ENCODE results near the gene PTPRH.

GRCh38 chr19:55226788-55227187 is 17.5 kb upstream of the PTPRH start:
- TF ChIP-seq CTCF (conservative IDR thresholded peaks at IDR 0.05; ENCODE audit: low read depth, low read length), result no peak
- no peak for TF ChIP-seq EZH2 (IDR thresholded peaks at IDR 0.05; ENCODE audit: borderline replicate concordance, low read depth, low read length, poor library complexity, severe bottlenecking)

Measured in A673 (cell line).